Measurements from ENCODE around the gene FAM162B.

The FAM162B gene

GRCh38 chr6:116764961-116765841 lies at the start of gene FAM162B:
Gene FAM162B (minus strand): TSS chr6:116765719. CDS start chr6:116765576, 143 bp downstream.
- TF ChIP-seq CTCF (IDR thresholded peaks at IDR 0.05; ENCODE audit: insufficient read depth, low read length, missing control alignments) = no peak
- POLR2A ChIA-PET = no interaction called here
- peak within 1 kb of the TSS; percentile 50 for H3K4me3 ChIP-seq (ENCODE audit: low read depth, low read length)
- DNase-seq (ENCODE audit: low read depth, low spot score) = no peak
- CTCF ChIA-PET = interaction anchor here (1.9 to 4.5 kb wide), 2 partner anchors 14 to 548 kb away, joined by 4 to 30 read pairs; no protein-coding TSS in a partner anchor

DNA sequence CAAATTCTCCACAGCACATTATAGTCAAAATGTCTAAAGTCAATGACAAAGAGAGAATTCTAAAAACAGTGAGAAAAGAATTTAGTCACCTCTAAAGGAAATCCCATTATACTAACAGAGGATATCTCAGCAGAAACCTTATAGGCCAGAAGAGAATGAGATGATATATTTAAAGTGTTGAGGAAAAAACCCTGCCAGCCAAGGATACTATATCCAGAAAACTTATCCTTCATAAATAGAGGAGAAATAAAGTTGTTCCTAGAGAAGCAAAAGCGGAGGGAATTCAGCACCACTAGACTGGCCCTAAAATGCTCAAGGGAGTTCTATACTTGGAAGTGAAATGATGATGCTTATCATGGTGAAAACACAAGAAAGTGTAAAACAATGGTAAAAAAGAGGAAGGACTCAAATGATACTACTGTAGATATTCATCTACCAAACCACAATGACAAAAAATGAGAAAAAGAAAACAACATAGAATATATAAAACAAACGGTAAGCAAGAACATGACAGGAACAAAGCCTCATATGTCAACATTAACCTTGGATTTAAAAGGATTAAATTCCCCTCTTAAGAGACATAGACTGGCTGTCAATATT lies 46.6 kb upstream of the FAM162B start:
- POLR2A ChIA-PET = no interaction called here
- H3K4me3 ChIP-seq (ENCODE audit: low read depth, low read length) = no peak overlapping the region
- TF ChIP-seq CTCF (IDR thresholded peaks at IDR 0.05; ENCODE audit: insufficient read depth, low read length, missing control alignments) = no peak
- no peak for DNase-seq (ENCODE audit: low read depth, low spot score)
- CTCF ChIA-PET = no interaction called here

GRCh38 chr6:116801971-116802370 lies 36.5 kb upstream of the FAM162B start:
- ChIA-PET POLR2A (no interaction called here), CTCF (no interaction called here)
- TF ChIP-seq CTCF (IDR thresholded peaks at IDR 0.05; ENCODE audit: insufficient read depth, low read length, missing control alignments) = no peak
- H3K4me3 ChIP-seq (ENCODE audit: low read depth, low read length) = no peak overlapping the region
- DNase-seq (ENCODE audit: low read depth, low spot score) = no peak

DNA sequence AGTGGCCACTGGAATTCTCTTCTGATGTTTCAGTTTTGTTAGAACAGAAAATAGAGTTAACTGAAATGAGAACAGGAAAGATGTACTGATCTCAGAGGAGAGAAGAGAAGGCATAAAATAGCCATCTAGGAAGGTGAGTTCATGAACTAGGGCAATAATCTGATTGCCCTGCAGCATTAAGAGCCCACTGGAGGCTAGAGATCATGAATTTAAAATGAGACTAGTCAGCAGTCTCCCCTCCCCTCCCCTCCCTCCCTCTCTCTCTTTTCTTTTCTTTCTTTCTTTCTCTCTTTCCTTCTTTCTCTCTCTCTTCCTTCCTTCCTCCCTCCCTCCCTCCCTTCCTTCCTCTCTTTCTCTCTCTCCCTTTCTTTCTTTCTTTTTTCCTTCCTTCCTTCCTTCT lies 34.4 kb upstream of the FAM162B start:
- no peak for DNase-seq (ENCODE audit: low read depth, low spot score)
- ChIA-PET CTCF (no interaction called here), POLR2A (no interaction called here)
- no peak for TF ChIP-seq CTCF (IDR thresholded peaks at IDR 0.05; ENCODE audit: insufficient read depth, low read length, missing control alignments)
- H3K4me3 ChIP-seq (ENCODE audit: low read depth, low read length) = no peak overlapping the region

DNA sequence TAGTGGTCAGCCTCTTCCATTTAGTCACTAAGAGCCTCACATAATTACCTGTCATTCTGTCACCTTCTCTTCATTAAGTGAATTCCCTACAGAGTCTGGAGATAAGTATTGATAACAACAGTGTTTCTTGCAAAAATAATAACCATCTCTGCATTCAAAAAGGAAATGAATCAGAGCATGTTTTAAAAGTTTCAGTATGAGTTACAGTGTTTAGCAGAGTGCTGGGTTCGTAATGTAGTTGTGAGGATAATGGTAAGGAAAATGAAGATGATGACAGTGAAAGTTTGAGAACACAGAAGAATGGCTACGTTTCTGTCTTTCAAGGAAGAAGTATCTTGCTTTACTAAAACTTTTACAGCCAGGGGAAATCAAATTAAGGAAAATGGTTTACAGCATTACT lies 32.1 kb upstream of the FAM162B start:
- DNase-seq (ENCODE audit: low read depth, low spot score) = no peak
- TF ChIP-seq CTCF (IDR thresholded peaks at IDR 0.05; ENCODE audit: insufficient read depth, low read length, missing control alignments) = no peak
- POLR2A ChIA-PET = no interaction called here
- CTCF ChIA-PET = no interaction called here
- H3K4me3 ChIP-seq (ENCODE audit: low read depth, low read length) = no peak overlapping the region

- TF ChIP-seq CTCF (IDR thresholded peaks at IDR 0.05; ENCODE audit: insufficient read depth, low read length, missing control alignments) = no peak
- ChIA-PET CTCF (no interaction called here), POLR2A (no interaction called here)
- no peak for DNase-seq (ENCODE audit: low read depth, low spot score)
- no peak overlapping the region for H3K4me3 ChIP-seq (ENCODE audit: low read depth, low read length)
These were observed 27.7 kb upstream of the FAM162B start for GRCh38 chr6:116793224-116793623.

Measured in AG04449 (cell line).